NCI-H2196 treated with DMSO at 0.1 percent for 48 hours (cell line): ENCODE results near the gene SH3D19.
"Not testable (repeated sequence)": the region's sequence is repeated elsewhere in the genome, so short reads cannot be mapped to it uniquely, and the experiment has no call there.

Experiments used
- DNase-seq: peaks from one replicate; lab custom pipeline; 2025; ENCODE audit not compliant: unreplicated experiment; lab: John Stamatoyannopoulos, UW

SH3D19 gene

GRCh38 chr4:151236036-151236435, 89.4 kb downstream of the SH3D19 start:
- DNase-seq: no peak

- not testable (repeated sequence) for DNase-seq
Observed at GRCh38 chr4:151235373-151235772, 90.0 kb downstream of the SH3D19 start.

GRCh38 chr4:151233600-151233999, 91.8 kb downstream of the SH3D19 start:
- DNase-seq: no peak

- DNase-seq: no peak
Observed at GRCh38 chr4:151231915-151232595, 93.3 kb downstream of the SH3D19 start.

- DNase-seq: no peak
Observed at GRCh38 chr4:151228189-151229119, 97.0 kb downstream of the SH3D19 start.

GRCh38 chr4:151227731-151228130, 97.7 kb downstream of the SH3D19 start:
- DNase-seq: no peak

GRCh38 chr4:151227172-151227571, 98.2 kb downstream of the SH3D19 start:
- DNase-seq: no peak

GRCh38 chr4:151226004-151226932, 99.1 kb downstream of the SH3D19 start:
- DNase-seq: no peak

- DNase-seq: no peak
Observed at GRCh38 chr4:151223465-151223864, 101.9 kb downstream of the SH3D19 start.

- DNase-seq: no peak
Observed at GRCh38 chr4:151219948-151220347, 105.5 kb downstream of the SH3D19 start.

GRCh38 chr4:151219091-151219490, 106.3 kb downstream of the SH3D19 start:
- no peak for DNase-seq

GRCh38 chr4:151218343-151218742, 107.1 kb downstream of the SH3D19 start:
- no peak for DNase-seq

GRCh38 chr4:151217326-151217725, 108.1 kb downstream of the SH3D19 start:
- no peak for DNase-seq

- no peak for DNase-seq
Observed at GRCh38 chr4:151215295-151215694, 110.1 kb downstream of the SH3D19 start.

GRCh38 chr4:151207868-151208267, 117.5 kb downstream of the SH3D19 start:
- DNase-seq: no peak

GRCh38 chr4:151207186-151207585, 118.2 kb downstream of the SH3D19 start:
- DNase-seq: no peak

GRCh38 chr4:151206241-151207005, 119.0 kb downstream of the SH3D19 start:
- DNase-seq: no peak

GRCh38 chr4:151205722-151206121, 119.7 kb downstream of the SH3D19 start:
- no peak for DNase-seq

- DNase-seq: no peak
Observed at GRCh38 chr4:151204925-151205524, 120.4 kb downstream of the SH3D19 start.

- DNase-seq: no peak
Observed at GRCh38 chr4:151202851-151203455, 122.5 kb downstream of the SH3D19 start.
